HepG2 (cell line): ENCODE data around the gene BEX1.

Experiments
- HOXA7 ChIP-seq: sonication (generic); formaldehyde crosslinking; IDR thresholded peaks from 2 replicates; pipeline ENCODE4 v1.8.1; 2022; ENCODE audit warnings: mild to moderate bottlenecking, missing genetic modification reagents, moderate library complexity
- JUN ChIP-seq: sonication (generic); formaldehyde crosslinking; IDR thresholded peaks from 2 replicates; pipeline ENCODE4 v1.4.0; 2020; ENCODE audit warnings: mild to moderate bottlenecking, missing genetic modification reagents
- MTA3 ChIP-seq: sonication (generic); formaldehyde crosslinking; IDR thresholded peaks from 2 replicates; pipeline ENCODE4 v1.4.0; 2020; ENCODE audit warnings: missing genetic modification reagents
- SP1 ChIP-seq, 2 experiments: fragments of 450-650 bp in 1 of 2; sonication (generic) in 1 of 2; formaldehyde crosslinking in 1 of 2; IDR thresholded peaks; 2 replicates each; pipeline versions ENCODE4 v1.4.0 to v1.6.1; 2016 to 2020; ENCODE audit warnings: missing genetic modification reagents in 1 of 2
- XRCC5 ChIP-seq: fragments of 200-400 bp; formaldehyde crosslinking; optimal IDR thresholded peaks from 2 replicates; pipeline ENCODE3; 2017; ENCODE audit warnings: mild to moderate bottlenecking, low read length
- TF ChIP-seq, protein P1 (sequence below): sonication (generic); formaldehyde crosslinking; conservative IDR thresholded peaks from 2 replicates; pipeline ENCODE4 v1.4.0; 2020; ENCODE audit warnings: missing genetic modification reagents
- TF ChIP-seq, protein P2 (sequence below): sonication (generic); formaldehyde crosslinking; IDR thresholded peaks from 2 replicates; pipeline ENCODE4 v1.5.0; 2020; ENCODE audit warnings: mild to moderate bottlenecking, missing genetic modification reagents, moderate library complexity

DNA sequence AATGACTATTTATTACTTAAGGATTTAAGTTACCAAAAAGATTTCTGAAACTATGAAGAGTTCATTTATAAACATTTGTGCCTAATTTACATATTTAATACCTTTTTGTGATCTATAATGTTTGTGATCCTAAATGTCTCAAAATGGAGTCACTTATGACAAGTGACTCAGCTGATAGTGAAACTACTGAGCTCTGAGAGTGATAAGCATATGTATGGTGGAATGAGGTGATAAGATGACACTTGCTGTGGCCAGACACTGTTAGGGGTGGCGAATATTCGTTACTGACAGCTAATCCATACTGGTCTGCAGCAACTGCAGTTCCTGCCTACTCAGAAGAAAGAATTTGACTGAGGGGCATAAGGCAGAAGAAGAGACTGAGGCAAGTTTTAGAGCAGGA is 34.5 kb upstream of the BEX1 start:
- TF ChIP-seq SP1 (IDR thresholded peaks at IDR 0.05) (no peak), SP1 (CRISPR knock-in tag; IDR thresholded peaks at IDR 0.05) (no peak), HOXA7 (CRISPR knock-in tag) (no peak), MTA3 (CRISPR knock-in tag) (no peak), JUN (CRISPR knock-in tag) (no peak), XRCC5 (no peak)
- TF ChIP-seq, protein P1, sequence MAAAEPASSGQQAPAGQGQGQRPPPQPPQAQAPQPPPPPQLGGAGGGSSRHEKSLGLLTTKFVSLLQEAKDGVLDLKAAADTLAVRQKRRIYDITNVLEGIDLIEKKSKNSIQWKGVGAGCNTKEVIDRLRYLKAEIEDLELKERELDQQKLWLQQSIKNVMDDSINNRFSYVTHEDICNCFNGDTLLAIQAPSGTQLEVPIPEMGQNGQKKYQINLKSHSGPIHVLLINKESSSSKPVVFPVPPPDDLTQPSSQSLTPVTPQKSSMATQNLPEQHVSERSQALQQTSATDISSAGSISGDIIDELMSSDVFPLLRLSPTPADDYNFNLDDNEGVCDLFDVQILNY (CRISPR knock-in tag) = no peak
- TF ChIP-seq, protein P2, sequence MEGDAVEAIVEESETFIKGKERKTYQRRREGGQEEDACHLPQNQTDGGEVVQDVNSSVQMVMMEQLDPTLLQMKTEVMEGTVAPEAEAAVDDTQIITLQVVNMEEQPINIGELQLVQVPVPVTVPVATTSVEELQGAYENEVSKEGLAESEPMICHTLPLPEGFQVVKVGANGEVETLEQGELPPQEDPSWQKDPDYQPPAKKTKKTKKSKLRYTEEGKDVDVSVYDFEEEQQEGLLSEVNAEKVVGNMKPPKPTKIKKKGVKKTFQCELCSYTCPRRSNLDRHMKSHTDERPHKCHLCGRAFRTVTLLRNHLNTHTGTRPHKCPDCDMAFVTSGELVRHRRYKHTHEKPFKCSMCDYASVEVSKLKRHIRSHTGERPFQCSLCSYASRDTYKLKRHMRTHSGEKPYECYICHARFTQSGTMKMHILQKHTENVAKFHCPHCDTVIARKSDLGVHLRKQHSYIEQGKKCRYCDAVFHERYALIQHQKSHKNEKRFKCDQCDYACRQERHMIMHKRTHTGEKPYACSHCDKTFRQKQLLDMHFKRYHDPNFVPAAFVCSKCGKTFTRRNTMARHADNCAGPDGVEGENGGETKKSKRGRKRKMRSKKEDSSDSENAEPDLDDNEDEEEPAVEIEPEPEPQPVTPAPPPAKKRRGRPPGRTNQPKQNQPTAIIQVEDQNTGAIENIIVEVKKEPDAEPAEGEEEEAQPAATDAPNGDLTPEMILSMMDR (CRISPR knock-in tag) = no peak
